ENCODE data around the gene DCXR.

The DCXR gene

DNA sequence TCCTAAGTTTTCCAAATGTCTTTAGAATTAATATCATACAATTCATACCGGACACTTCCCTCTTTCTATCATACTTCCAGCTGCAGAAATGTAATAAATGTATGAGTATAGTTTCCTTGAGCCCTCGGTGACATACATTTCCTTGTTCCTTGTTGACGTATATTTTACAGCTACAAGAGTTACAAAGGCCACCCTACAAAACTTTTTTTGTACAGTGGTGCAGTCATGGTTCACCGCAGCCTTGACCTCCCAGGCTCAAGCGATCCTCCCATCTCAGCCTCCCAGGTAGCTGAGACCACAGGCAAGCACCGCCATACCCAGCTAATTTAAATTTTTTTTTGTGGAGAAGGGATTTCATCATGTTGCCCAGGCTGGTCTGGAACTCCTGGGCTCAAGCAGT is 35.3 kb upstream of the DCXR start:
- no peak for FAIRE-seq

DNA sequence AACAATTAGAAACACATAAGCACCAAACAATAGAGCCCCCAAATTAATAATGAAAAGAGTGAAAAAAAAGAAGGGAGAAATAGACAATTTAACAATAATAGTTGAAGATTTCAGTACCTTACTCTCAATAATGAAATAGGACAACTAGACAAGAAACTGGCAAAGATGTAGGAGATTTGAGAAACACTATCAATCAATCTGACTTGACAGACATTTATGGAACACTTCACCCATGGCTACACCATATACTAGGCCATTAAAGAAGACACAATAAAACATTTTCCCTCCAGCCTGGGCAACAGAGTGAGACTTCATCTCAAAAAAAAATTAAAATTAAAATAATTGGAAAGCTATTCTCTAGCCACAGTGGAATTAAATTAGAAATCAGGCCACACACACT is 33.1 kb upstream of the DCXR start:
- FAIRE-seq: no peak

DNA sequence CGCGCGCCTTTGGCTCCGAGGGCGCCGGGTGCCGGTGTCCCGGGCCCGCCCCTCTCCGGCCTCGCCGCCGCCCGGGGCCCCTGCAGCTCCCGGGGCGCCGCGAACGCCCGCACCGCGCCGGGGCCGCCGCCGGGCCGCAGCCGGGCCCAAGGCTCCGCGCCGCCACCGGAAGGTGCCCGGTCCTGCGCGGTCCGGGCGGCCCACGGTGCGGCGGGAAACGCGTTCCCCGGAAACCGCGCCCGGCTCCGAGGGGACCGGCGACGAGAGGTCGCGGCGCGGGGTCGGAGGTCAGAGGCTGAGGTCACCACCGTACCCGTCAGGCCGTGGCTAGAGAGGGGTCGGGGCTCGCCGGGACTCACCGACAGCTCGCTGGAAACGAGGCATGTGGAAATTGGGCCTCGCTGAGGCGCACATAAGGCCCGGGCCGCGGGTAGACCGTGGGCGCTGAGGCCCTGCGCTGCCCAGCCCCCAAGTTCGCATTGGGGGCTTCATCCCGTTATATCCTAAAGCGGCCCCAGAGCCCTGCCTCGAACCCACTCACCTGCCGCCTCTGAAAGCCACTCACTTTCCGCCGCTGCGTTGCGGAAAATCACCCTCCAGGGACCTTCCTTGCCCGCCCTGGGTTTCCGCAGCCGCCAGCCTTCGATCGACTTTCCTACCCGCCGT is 28.3 kb upstream of the DCXR start, which contains the start of gene DUS1L:
Gene DUS1L, minus strand, starts transcription at position 167 of the 666 bp plus-strand sequence. CDS start 745 bp downstream, outside the sequence.
- no peak for FAIRE-seq

DNA sequence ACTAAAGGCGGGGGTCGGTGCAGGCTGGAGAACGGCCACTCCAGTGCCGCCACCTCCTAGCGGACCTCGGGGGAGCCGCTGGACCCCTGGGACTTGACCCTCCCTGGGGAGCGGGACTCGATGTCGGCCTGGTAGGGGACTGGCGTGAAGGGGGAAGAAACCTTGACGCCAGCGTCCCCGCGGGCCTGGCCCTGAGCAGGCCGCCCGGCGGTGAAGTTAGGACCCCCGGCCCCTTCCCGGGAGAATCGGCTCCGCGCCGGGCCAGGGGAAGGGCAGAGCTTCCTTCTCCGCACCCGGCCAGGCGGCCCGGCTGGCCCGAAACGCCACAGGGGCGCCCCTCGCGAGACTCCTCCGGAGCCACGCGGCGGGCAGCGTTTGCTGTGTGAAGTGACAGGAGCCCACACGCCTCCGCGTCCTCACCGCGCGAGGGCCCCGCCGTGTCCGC is 27.7 kb upstream of the DCXR start:
- FAIRE-seq: no peak

DNA sequence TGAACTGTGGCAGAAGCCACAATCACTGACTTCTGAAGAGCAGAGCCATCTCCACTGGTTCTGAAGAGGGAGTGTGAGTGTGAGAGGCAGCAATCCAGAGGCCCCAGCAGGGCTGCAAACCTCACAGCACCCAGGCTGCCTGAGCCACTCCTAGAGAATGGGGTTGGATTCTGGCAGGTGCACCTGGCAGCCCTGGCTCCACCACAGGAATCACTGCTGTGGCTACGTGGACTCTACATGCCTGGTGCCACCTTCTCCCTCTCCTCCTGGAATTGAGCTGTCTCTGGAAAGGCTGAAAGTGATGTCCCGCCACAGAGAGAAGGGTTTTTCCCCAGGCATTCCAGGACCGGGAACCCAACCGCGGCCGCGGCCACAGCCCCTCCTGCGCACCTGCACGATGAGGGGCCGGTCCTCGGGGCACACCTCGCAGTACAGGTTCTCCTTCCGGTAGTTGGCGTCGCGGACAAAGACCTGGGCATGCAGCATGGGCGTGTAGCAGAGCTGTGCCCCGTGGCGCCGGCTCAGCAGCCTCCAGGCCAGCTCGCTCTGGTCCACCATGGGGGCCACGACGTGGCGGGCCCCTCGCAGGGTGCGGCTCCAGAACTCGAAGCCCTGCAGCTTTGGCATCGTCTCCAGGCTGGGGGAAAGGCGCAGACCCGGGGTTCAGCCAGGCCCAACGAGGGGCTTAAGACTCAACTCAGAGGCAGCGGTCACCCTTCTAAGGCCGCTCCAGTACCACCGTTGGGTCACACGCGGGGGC is 27.1 kb upstream of the DCXR start:
- no peak for FAIRE-seq

DNA sequence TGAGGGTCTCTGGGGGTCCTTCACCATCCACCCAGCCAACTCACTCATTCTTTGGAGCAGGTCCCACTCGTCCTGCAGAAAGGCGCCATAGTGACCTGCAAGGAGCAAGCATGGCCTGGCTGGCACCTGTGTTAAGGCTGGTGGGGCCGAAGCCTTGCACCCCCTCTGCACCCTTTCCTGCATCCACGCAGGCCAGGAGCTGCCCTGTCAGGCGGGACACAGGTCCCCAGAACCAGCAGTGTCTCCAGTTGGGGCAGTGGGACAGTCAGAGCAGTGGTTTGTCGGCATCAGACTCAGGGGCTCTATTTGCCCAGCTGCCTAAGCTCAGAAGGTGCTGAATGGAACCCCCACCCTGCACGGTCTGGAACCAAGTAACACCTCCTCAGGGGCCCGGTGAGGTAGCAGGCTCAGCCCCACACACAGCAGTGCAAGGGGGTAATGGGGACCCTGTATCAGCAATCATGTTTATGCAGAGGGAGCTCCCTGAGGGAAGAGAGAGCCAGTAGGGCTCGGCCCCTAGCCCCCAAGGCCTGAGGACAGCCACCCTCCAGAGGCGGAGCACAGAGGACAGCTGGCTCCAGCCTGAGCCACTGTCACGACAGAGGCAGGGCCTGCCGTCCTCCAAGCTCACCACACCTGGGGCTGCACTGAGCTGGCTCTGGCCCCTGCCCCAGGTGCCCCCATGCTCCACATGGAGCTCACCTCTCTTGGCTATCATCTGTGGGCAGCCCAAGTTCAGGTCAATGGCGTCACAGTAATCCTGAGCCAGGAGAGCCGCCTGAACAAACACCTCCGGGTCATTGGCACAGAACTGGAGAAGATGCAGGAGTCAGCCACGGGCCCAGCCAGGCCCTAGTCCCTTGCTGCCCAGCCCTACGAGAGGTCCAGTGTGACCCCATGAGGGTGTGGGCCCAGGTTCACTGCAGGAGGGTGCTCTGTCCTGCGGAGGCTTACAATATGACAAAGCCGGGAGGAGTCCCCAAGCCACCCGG is 26.2 kb upstream of the DCXR start:
- FAIRE-seq: no peak

DNA sequence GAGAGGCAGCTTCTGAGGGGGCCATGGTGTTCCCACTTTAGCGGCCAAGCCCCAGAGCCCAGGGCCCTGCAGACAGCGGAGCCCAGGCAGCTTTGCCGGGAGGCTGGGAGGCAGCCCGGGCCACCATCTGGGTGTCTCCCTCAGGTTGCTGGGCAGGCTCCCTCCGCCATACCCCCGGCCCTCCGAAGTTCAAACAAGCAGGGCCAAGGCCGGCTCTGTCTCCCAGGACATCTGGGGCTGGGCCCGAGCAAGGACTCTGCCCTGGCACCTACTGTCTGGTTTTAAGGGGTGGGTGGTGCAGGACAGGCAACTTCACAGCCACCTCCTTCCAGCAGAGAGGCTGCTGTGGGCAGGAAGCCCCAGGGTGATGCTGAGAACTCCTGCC is 25.5 kb upstream of the DCXR start:
- FAIRE-seq: no peak

DNA sequence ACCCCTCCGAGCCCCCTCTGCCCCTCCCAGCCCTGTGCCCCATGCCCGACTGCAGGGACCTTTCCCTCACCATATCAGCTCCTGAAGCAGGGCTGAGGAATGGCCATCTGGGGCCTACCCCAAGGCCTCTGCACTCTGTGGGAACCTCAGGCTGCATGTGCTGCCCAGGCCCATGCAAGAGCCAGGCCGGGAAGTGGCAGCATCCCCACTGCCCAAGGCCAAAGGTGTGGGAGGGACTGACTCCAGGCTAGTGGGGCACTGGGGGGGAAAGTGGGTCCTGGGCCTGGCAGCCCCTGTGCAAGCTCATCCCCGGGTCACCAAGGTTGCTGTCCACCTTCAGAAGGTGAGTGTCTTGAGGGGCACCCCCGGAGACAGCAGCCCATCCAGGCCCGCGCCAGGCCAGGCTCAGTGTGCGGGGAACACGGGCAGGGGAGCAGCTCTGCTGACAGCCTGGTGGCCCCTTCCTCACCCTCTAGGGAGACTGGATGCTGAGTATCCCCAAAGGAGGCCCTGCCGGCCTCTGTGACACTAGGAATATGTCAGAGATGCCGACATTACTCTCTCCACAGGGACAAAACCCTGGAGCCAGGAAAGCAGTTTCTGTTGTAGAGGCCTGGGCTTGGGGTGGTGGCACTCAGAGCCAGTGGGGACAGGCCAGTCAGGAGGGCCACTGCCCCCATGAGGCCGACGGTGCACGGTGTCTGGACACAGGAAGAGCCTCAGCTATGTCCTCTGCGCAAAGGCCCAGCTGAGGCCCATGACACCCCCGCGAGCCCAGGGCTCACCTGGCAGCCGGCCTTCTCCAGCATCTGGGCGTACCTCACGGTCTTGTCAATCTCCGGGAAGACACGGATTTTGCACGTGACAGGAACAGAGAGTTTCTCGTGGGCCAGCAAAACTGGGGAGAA is 24.8 kb upstream of the DCXR start:
- no peak for FAIRE-seq

DNA sequence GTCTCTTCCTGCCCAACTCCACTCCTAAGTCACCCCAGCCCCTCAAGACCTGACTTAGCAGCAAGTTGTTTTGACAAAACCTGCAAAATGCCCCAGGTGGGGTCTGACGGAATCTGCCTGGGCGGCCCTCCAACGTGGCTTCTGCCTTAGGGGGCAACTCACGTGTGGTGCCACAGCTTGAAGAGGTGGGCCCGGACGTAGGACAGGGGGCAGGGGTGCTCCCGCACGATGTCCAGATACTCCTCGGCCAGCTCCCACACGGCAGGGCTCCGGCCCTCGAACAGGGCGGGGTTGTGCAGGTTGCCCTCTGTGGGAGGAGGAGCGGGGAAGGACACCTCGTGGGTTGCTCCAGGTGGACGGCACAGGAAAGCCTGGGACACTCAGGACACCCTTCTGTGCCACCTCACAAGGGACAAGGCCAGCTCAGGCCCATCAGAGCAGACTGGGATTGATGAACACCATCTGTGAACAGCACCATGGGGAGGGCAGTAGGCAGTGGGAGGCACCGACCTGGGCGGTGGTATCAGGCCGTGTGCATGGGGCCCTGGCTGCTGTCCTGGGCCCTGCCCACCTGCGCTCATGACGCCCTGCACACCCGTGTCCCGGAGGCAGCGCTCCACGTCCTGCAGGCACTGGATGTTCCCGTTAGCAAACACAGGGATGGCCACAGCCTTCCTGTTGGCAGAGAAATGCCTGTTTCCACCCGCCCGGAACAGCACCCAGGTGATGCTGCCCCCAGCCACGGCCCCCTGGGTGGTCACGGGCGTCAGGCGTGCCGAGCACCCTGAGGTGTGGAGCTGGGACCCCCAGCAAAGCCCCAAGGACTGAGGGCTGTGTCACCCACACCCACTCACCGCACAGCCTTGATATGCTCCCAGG is 23.8 kb upstream of the DCXR start:
- no peak for FAIRE-seq

DNA sequence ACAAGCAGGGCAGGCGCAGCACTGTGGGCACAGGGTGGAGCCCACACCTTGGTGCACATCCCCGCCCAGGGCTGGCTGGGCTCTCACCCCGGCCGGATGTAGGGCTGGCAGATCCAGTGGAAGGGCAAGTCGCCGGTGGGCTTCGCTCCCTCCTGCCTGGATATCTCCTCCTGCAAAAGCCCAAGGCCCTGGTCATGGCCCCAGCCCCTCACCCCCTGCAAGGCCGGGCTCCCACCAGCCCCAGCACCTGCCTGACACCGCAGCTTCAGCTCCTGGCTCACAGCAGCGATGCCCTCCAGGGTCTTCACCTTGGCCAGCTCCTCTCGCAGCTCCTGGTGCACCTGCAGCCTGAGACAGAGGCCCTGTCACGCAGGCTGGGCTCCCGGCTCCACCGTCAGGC is 23.1 kb upstream of the DCXR start:
- FAIRE-seq: no peak

DNA sequence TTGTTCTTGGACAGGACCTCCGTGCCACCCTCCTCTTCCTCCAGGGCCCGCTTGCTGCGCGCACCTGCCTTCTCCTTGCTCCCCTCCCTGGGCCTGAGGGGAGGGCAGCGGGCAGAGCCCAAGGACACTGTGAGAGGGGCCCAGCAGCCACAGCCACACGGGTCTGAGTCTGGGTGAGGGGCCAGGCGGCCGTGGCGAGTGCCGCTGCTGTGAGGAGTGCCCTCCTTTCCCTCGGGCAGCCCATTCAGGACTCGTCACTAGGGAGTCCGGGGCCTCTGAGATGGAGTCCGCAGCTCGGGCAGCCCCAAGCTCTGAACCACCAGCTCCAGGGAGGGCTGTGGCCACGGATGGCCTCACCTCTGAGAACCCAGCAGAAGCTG is 22.5 kb upstream of the DCXR start:
- no peak for FAIRE-seq

DNA sequence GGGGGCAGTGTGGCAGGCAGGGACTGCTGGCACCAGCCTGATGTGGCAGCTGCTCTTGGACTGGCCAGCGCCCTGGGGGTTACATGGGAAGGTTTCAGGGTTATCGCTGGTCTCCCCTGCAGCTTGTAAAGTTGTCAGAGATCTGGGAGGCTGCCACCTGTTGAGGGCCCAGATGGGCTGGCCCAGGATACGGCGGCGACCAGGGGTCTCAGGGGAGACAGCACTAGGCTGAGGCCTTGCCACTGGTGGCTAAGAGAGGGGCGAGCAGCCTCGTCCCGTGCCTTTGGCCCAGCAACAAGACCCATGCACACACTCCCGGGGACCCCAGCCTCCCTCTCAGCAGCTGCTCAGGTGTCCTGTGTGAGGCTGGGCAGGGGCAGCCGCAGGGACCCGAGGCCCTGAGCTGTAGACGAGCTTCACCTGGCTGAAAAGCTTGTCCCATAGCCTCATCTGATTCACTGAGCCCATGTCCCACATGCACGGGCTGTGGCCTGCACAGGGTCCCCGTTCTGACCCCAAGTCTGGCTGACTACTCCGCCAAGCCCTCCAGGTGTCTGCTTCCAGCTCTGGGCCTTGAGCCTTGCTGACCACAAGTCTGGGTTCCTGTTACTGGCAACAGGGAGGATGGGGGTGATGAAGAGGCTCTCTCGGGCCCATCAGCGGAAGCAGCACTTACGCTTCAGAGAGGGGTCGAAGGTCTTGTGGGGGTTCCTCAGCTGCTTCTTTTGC is 21.9 kb upstream of the DCXR start:
- FAIRE-seq: no peak

DNA sequence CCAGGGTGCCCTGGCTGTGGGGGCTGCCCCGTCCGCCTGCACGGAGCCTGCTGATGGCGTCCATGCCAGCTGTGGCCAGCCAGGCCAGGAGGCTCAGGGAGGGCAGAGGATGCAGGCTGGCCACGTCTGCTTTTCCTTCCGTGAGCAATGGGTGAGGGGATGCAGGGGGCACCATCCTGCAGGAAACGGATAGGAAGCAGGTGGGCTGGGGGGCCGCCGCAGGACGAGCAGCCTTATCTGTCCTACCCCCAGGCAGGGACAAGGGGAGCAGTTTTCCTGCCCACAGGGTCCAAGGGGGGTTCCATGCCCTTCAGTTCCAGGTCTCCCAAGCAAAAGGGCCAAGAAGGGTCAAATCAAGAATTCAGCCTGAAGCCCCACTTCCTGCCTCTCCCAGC is 21.4 kb upstream of the DCXR start:
- no peak for FAIRE-seq

DNA sequence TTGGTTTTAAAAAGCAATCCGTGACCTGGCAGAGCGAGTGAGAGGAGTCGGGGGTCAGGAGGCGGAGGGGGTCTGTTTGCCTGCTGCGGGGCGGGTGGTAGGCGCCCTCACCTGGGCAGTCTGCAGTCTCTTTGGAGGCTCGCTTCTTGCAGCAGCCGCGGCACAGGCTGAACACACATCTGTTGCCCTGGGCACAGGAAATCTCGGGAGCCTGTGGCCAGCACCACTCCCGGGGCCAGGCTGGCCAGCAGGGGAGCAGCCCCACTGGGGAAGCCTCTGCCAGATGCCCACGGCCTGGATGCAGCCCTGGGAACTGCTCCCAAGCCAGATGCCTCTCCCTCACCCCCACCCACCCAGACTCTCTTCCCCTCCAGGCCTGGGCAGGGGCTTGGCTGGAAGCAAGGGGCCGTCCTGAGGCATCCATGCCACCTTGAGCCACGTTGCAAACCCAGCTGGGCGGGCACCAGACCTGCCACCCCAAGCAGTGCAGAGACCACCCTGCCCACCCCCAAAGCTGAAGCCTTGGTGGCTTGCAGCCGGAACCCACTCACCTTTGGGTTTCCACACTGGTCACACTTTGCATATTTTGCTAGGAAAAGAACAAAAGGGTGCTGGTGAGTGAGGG is 20.8 kb upstream of the DCXR start:
- FAIRE-seq: no peak

DNA sequence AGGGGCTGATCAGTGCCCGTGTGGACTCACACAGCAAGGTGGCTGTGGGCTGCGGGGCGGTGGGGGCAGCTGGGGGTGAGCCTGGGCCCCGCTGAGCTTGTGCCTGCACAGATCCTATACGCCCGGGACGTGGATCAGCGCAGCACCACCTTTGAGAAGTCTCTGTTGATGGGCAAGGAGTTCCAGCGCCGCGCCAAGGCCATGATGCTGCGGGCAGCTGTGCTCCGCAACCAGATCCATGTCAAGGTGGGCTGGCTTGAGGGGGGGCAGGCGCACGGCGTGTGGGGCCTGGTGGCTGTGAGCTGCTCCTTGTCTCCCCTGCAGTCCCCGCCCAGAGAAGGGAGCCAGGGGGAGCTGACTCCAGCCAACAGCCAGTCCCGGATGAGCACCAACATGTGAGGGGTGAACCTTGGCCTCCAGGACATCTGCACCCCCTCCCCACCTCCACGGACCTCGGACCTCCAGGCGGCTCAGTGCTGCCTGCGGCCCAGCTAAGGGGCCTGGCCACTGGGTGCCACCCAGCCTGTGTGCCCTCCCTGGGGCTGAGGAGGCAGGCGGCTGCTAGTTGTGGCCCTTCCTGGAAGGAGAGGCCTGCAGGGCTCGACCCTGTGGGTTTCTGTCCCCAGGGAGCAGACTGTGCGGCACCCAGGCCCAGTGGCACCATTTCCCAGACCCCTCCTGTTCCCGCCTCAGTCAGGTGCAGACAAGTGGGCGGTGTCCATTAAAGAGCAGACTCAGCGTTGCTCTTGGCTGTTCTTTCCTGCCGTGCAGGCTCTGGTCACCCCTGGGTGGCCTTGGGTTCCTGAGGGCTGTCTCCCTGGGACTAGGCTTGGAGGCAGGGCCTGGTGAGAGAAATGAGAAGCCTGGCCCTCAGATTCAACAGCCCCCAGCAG is 19.5 kb upstream of the DCXR start:
- FAIRE-seq: no peak

DNA sequence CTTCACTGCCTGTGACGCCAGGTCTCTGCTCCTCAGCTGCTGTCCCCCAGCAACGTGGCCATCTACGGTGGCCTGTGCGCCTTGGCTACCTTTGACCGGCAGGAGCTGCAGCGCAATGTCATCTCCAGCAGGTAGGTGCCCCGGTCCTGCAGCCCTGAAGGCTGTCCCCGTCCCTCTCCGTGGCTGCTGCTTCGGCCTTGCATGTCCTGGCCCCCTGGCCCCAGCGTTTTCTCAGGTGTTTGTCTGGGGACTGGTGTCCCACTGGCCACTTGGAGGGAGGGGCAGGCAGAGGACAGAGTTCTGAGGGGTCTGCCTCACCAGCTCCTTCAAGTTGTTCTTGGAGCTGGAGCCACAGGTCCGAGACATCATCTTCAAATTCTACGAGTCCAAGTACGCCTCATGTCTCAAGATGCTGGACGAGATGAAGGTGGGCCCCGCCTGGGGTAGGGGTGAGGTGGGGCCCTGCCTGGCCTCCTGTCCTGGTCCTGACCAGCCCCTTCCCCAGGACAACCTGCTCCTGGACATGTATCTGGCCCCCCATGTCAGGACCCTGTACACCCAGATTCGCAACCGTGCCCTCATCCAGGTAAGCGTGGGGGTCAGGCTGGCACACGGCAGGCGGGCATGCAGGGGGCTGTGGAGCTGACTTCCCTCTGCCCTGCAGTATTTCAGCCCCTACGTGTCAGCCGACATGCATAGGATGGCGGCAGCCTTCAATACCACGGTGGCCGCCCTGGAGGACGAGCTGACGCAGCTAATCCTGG is 18.6 kb upstream of the DCXR start:
- FAIRE-seq: no peak

DNA sequence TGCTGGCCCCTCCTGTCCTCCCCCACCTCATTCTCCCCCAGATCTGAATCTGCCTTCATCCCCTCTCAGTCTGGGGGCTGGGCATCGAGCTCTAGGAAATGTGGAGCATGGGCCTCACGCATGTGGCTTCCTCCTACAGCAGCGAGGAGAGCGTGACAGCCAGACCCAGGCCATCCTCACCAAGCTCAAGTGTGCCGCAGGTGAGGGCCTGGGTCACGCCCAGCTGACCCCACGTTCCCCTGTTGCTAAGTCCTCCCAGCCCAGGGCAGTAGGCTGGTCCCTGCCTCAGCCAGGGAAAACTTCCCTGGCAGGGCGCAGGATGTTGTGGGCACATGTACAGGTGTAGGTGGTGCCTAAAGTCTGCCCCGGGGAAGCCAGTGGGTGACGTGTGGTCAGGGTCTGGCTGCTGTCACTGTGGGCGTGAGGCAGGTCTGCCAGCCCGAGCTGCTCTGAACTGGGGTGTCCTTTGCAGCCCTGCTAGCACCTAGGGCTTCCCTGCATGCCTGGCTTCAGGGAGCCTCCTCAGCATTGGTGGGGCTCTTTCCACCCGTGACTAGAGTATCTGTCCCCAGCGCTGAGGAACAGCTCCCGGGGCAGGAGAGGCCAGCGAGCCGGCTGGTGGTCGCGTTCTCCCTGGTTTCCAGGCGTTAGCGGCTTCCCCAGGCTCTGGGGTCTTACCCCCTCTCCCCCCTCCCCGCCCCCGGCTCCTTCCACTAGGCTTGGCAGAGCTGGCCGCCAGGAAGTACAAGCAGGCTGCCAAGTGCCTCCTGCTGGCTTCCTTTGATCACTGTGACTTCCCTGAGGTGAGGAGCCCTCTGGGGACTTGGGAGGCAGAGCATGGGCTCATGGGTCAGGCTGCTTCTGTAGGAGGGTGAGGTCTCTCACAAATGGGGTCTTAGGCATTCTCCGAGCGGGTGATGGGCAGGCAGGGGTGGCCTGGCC is 17.8 kb upstream of the DCXR start:
- no peak for FAIRE-seq

Measured in endometrium (tissue), 2 donors.